Immature natural killer cell (primary cell): ENCODE results near the gene OR1B1. TPM values are rescaled to one million over a fixed set of nuclear protein-coding genes. Genes with fewer than 3 reads are reported as not detected.

Source experiments
- polyA plus RNA-seq, 3 donors: library from polyadenylated mRNA; unstranded; fragments of 300-500 nt; fragmentation: Illumina TruSeq; gene quantifications; one replicate each; pipeline ENCODE4 v1.2.3, GENCODE V29; 2021

The OR1B1 gene
- polyA plus RNA-seq, 3 donors from 2014 or later, result not detected

Other genes with a start within 250 kb of the OR1B1 start
- not detected for gene OR1J1, start 179.7 kb downstream of the OR1B1 start, polyA plus RNA-seq
- gene OR1J2, start 146.8 kb downstream of the OR1B1 start, polyA plus RNA-seq, result not detected
- not detected for gene OR1J4, start 138.5 kb downstream of the OR1B1 start, polyA plus RNA-seq
- gene OR1N1, start 130.3 kb downstream of the OR1B1 start, polyA plus RNA-seq, result not detected
- gene OR1N2, start 104.5 kb downstream of the OR1B1 start, polyA plus RNA-seq, result not detected
- gene OR1L8, start 74.2 kb downstream of the OR1B1 start, polyA plus RNA-seq, result under 1 TPM in 2 of 3 donors, not detected in 1; 0.11 to 0.64 TPM
- gene OR1Q1, start 42.9 kb downstream of the OR1B1 start, polyA plus RNA-seq, result not detected
- not detected for gene OR1L1, start 4.1 kb upstream of the OR1B1 start, polyA plus RNA-seq
- gene OR1L3, start 17.5 kb upstream of the OR1B1 start, polyA plus RNA-seq, result not detected
- not detected for gene OR1L4, start 66.4 kb upstream of the OR1B1 start, polyA plus RNA-seq
- gene OR1L6, start 84.7 kb upstream of the OR1B1 start, polyA plus RNA-seq, result not detected
- gene OR5C1, start 131.3 kb upstream of the OR1B1 start, polyA plus RNA-seq, result not detected
- not detected for gene OR1K1, start 142.5 kb upstream of the OR1B1 start, polyA plus RNA-seq
- 10 to 100 TPM; 10.0 to 14.0 (median 13.6) TPM for gene PDCL, start 171.0 kb upstream of the OR1B1 start, polyA plus RNA-seq
- 10 to 100 TPM; 18.1 to 26.8 (median 23.7) TPM for gene RC3H2, start 247.7 kb upstream of the OR1B1 start, polyA plus RNA-seq